HG03095 (cell line): ENCODE data around the gene KRTAP9-9.
"Not testable (repeated sequence)": the region's sequence is repeated elsewhere in the genome, so short reads cannot be mapped to it uniquely, and the experiment has no call there.

Experiments
- ATAC-seq: cut with Tn5 transposase; IDR thresholded peaks from one replicate; pipeline ENCODE4 v1.9.1; 2021; ENCODE audit warnings: moderate library complexity; ENCODE audit not compliant: unreplicated experiment

Gene KRTAP9-9

GRCh38 chr17:41255381-41256290, at the start of gene KRTAP9-9:
TSS of gene KRTAP9-9 (plus strand) at chr17:41255384.
- not testable (repeated sequence) for ATAC-seq

DNA sequence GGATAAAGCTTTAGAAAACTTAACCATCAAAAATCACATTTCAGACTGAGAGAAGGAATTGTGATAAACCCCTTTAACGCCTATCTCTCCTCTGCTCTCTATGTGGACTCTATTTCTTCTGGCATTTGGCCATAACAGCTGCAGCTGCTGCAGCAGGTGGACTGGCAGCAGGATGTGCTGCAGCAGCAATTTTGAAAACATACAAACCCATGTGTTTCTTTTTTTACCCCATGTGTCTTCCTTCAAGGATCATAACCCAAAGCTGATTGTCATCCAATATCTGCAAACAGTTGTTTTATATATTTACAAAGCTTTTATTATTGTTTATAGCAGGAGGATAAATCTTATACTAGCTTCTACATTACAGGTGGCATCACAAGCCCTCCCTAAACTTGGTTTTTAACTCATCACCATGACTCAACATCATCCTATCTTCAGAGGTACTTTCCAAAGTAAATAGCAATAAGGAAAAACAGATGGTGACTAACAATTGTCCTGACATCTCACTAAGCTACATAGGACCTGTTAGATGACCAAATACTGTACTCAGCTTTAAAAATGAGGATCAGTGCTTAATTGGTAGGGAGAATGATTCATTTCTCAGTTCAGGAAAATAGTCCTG, 43.2 kb upstream of the KRTAP9-9 start:
- no peak for ATAC-seq

GRCh38 chr17:41212524-41213169, 42.5 kb upstream of the KRTAP9-9 start:
- ATAC-seq = no peak

DNA sequence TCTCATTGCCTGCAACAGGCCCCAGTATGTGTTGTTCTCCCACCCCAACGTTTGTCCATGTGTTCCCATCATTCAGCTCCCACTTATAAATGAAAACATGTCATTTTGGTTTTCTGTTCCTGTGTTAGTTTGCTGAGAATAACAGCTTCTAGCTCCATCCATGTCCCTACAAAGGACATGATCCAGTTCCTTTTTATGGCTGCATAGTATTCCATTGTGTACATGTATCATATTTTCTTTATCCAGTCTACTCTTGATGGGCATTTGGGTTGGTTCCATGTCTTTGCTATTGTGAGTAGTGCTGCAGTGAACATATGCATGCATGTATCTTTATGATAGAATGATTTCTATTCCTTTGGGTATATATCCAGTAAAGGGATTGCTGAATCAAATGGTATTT, 39.5 kb upstream of the KRTAP9-9 start:
- no peak for ATAC-seq

DNA sequence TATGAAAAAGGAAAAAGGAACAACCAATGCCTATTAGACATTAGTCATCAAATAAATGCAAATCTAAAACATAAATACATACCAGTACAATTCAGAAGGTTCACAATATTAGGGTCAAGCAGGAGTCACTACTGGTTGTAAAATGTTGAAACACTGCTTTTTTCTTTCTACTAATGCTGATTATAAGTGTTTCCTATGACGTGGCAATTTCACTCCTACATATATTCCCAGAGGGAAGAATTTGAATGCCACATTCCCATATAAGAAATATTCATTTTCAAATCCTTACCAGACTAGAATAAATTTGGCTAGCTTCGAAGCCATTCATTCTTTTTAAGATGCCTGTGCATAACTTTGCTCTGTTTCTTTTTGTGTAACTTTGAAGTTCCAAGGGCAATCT, 31.4 kb upstream of the KRTAP9-9 start:
- no peak for ATAC-seq

- ATAC-seq = no peak
Observed at GRCh38 chr17:41226051-41226450, 29.1 kb upstream of the KRTAP9-9 start.

GRCh38 chr17:41226598-41227095, 28.5 kb upstream of the KRTAP9-9 start, which contains the start of gene KRTAP9-2:
TSS of gene KRTAP9-2 (plus strand) at chr17:41226648. CDS start at chr17:41226655, 7 bp downstream.
- not testable (repeated sequence) for ATAC-seq

GRCh38 chr17:41230094-41230493, 25.1 kb upstream of the KRTAP9-9 start:
- no peak for ATAC-seq

DNA sequence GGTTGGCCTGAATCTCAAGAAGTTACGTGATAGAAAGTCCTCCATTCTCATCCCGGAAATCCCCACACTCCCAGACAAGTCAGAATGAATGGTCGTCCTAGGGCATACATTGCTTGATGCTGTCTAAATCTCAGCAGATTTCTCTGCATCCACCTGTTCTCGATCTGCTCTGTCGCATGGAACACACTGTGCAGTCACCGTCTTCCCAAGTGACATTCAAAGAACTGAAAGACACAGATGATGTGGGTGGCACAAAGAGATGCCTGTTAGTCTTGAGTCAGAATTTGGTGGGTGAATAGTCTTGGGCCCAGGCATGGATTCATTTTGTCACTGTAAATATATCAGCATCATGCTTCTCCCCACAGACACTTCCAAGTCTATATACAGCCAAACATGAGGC, 23.5 kb upstream of the KRTAP9-9 start:
- ATAC-seq = no peak

DNA sequence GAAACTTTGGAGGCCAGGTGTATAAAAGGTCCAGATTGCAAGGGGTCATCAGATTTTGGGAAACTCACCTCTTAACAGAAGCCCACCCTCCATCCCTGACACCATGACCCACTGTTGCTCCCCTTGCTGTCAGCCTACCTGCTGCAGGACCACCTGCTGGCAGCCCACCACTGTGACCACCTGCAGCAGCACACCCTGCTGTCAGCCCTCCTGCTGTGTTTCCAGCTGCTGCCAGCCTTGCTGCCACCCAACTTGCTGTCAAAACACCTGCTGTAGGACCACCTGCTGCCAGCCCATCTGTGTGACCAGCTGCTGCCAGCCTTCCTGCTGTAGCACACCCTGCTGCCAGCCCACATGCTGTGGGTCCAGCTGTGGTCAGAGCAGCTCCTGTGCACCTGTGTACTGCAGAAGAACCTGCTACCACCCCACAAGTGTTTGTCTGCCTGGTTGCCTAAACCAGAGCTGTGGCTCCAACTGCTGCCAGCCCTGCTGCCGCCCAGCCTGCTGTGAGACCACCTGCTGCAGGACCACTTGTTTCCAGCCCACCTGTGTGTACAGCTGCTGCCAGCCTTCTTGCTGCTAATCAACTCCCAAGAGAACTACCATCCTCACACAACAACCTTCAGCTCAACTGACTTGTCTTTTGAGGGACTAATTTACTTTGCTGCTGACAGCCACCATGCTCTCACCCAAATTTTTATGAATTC, 22.6 kb upstream of the KRTAP9-9 start, which contains the start of gene KRTAP9-3:
Gene KRTAP9-3 (plus strand): TSS at position 51 of the 707 bp plus-strand sequence. CDS start 53 bp downstream, at position 104.
- ATAC-seq = not testable (repeated sequence)

DNA sequence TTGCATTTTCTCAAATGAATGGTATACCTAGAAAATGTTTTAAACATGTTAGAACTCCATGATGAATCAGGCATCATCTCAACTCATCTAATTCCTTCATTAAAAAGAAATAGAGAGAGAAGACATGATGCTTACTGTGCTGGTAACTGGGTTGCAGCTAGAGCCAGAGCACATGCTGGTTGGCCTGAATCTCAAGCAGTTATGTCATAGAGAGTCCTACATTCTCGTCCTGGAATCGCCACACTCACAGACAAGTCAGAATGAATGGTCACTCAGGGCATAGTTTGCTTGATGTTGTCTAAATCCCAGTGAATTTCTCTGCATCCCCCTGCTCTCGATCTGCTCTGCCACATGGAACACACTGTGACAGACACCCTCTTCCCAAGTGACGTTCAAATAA, 18.1 kb upstream of the KRTAP9-9 start:
- ATAC-seq = not testable (repeated sequence)

- not testable (repeated sequence) for ATAC-seq
Observed at GRCh38 chr17:41237949-41238437, 17.2 kb upstream of the KRTAP9-9 start, which contains the start of gene KRTAP9-8. TSS of gene KRTAP9-8 (plus strand) at chr17:41237999. CDS start at chr17:41238052, 53 bp downstream.

GRCh38 chr17:41246995-41247787, 8.0 kb upstream of the KRTAP9-9 start:
- not testable (repeated sequence) for ATAC-seq

- ATAC-seq = not testable (repeated sequence)
Observed at GRCh38 chr17:41249637-41250240, 5.4 kb upstream of the KRTAP9-9 start, which contains the start of gene KRTAP9-4. TSS of gene KRTAP9-4 (plus strand) at chr17:41249687. CDS start at chr17:41249721, 34 bp downstream.

- no peak for ATAC-seq
Observed at GRCh38 chr17:41251261-41251660, 3.9 kb upstream of the KRTAP9-9 start.

GRCh38 chr17:41254861-41255260, 323 bp upstream of the KRTAP9-9 start:
- no peak for ATAC-seq

DNA sequence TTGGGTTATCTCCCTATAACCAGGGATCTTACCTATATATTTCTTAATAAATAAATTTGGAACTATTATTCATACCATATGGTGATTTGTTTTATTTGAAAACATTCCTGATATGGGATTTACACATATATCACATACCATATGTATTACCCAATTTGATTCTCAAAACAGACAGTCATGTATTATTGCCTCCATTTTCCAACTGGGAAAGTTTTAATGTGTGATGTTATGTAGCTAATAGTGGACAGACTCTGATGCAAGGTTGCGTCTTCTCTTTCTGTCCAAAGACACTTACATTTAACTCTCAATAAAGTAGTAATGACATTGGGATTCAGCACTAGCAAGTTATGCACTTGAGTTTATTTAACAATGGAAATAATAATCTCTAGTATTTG, 1.1 kb downstream of the KRTAP9-9 start:
- ATAC-seq = no peak

- ATAC-seq = no peak
Observed at GRCh38 chr17:41258406-41258805, 3.2 kb downstream of the KRTAP9-9 start.

DNA sequence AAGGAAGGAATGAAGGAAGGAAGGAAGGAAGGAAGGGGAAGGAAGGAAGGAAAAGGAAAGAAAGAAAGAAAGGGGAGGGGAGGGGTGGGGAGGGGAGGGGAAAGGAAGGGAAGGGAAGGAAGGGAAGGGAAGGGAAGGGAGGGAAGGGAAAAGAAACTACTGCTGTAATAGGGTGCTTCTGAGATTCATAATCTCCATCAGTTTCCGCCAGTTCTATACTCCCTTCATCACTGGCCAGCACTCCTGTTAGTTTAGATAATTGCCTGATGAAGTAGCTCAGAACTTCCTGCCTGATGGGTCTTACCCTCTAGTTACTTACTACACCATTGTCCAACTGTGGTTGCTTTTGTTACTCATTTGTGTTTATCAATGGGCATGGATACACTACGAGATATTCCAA, 8.0 kb downstream of the KRTAP9-9 start:
- no peak for ATAC-seq
